Measurements from ENCODE around the gene PHF23.

- TF ChIP-seq SPI1 (IDR thresholded peaks at IDR 0.05; ENCODE audit: borderline replicate concordance, low read depth) (no peak), CTCF (IDR thresholded peaks at IDR 0.05; ENCODE audit: insufficient read depth, low read length) (no peak), POLR2AphosphoS5 (IDR thresholded peaks at IDR 0.05; ENCODE audit: low read depth) (no peak)
Observed at GRCh38 chr17:7219229-7219811, 19.9 kb downstream of the PHF23 start.
